Keratinocyte (primary cell): Measurements from ENCODE around the gene DGCR6L. TPM values are rescaled to one million over a fixed set of nuclear protein-coding genes. Genes with fewer than 3 reads are reported as not detected.
"Not testable (repeated sequence)": the region's sequence is repeated elsewhere in the genome, so short reads cannot be mapped to it uniquely, and the experiment has no call there.

Source experiments
- DNase-seq: peaks from one replicate; pipeline ENCODE4 v3.0.0-alpha.2; 2011; ENCODE audit warnings: low read depth, missing footprints, low spot score
- FAIRE-seq: peaks from 2 replicates; lab custom pipeline; 2011; peaks lifted over from hg19 to GRCh38; lab: Jason Lieb, UNC
- H2AFZ ChIP-seq: 2 replicates; pipeline ENCODE4 v1.6.0; 2012; ENCODE audit warnings: low read length, control low read depth, inconsistent platforms; ENCODE audit not compliant: control insufficient read depth
- H3K27ac ChIP-seq: 2 replicates; pipeline ENCODE4 v1.5.1; 2011; ENCODE audit warnings: low read length; ENCODE audit not compliant: control insufficient read depth, insufficient read depth
- H3K27me3 ChIP-seq: 3 replicates; pipeline ENCODE4 v1.6.0; 2011; ENCODE audit warnings: low read length; ENCODE audit not compliant: control insufficient read depth, insufficient read depth; ENCODE audit errors: extremely low read depth
- H3K36me3 ChIP-seq, 2 experiments: 2 replicates in 1 of 2; 3 replicates in 1 of 2; pipeline ENCODE4 v1.5.1; 2011; ENCODE audit warnings: low read length in 2 of 2, mild to moderate bottlenecking in 1 of 2; ENCODE audit not compliant: control insufficient read depth in 2 of 2, insufficient read depth in 2 of 2; ENCODE audit errors: extremely low read depth in 1 of 2
- H3K4me1 ChIP-seq: 3 replicates; pipeline ENCODE4 v1.5.1; 2011; ENCODE audit warnings: low read length; ENCODE audit not compliant: control insufficient read depth, insufficient read depth; ENCODE audit errors: extremely low read depth
- H3K4me2 ChIP-seq: 3 replicates; pipeline ENCODE4 v1.6.0; 2011; ENCODE audit warnings: low read depth, low read length; ENCODE audit not compliant: control insufficient read depth, insufficient read depth; ENCODE audit errors: extremely low read depth
- H3K4me3 ChIP-seq, 3 experiments: fragments of 200-600 bp in 1 of 3; sonication (generic) in 1 of 3; 2 replicates in 2 of 3; 3 replicates in 1 of 3; pipeline ENCODE4 v1.5.1; 2011 to 2016; ENCODE audit warnings: low read length in 3 of 3, mild to moderate bottlenecking in 3 of 3, control low read depth in 2 of 3, inconsistent platforms in 1 of 3, low read depth in 1 of 3, mixed read lengths in 1 of 3, mixed run types in 1 of 3, moderate library complexity in 1 of 3; ENCODE audit not compliant: control insufficient read depth in 2 of 3, insufficient read depth in 2 of 3; ENCODE audit errors: extremely low read depth in 1 of 3
- H3K79me2 ChIP-seq: 2 replicates; pipeline ENCODE4 v1.6.0; 2012; ENCODE audit warnings: low read length; ENCODE audit not compliant: control insufficient read depth, insufficient read depth
- H3K9ac ChIP-seq: 3 replicates; pipeline ENCODE4 v1.6.0; 2011; ENCODE audit warnings: low read length; ENCODE audit not compliant: control insufficient read depth, insufficient read depth; ENCODE audit errors: extremely low read depth
- H3K9me1 ChIP-seq: 3 replicates; pipeline ENCODE4 v1.6.0; 2011; ENCODE audit warnings: low read length; ENCODE audit not compliant: control insufficient read depth, insufficient read depth; ENCODE audit errors: extremely low read depth
- H3K9me3 ChIP-seq: 2 replicates; pipeline ENCODE4 v1.5.1; 2012; ENCODE audit warnings: low read depth, low read length; ENCODE audit not compliant: control insufficient read depth
- H4K20me1 ChIP-seq: 3 replicates; pipeline ENCODE4 v1.6.0; 2011; ENCODE audit warnings: low read length; ENCODE audit not compliant: control insufficient read depth, insufficient read depth; ENCODE audit errors: extremely low read depth
- CTCF ChIP-seq, 3 experiments: IDR thresholded peaks in 1 of 3; conservative IDR thresholded peaks in 1 of 3; optimal IDR thresholded peaks in 1 of 3; 2 replicates in 2 of 3; 3 replicates in 1 of 3; pipeline versions ENCODE3 to v1.5.1; 2011; ENCODE audit warnings: low read length in 3 of 3, mild to moderate bottlenecking in 3 of 3, moderate library complexity in 2 of 3, control low read depth in 1 of 3, inconsistent platforms in 1 of 3; ENCODE audit not compliant: insufficient read depth in 2 of 3; ENCODE audit errors: extremely low read depth in 1 of 3
- EZH2 ChIP-seq: IDR thresholded peaks from one replicate; pipeline ENCODE4 v1.6.1; 2012; ENCODE audit warnings: inconsistent platforms, mild to moderate bottlenecking, low read length, moderate library complexity
- dilution Hi-C: fragments of 300-500 bp; cut with MboI; formaldehyde crosslinking; loops from one replicate; pipeline ENCODE4 v1.7.0; 2020; ENCODE audit warnings: low sequenced_read_pairs; ENCODE audit not compliant: extremely low pct_ligation_motif_present
- polyA plus RNA-seq, 5 experiments: library from polyadenylated mRNA; depleted of rRNA in 3 of 5; stranded (reverse) in 3 of 5; stranded (forward) in 1 of 5; unstranded in 1 of 5; fragments of >200 nt; gene quantifications; 1 replicate in 1 of 5; 2 replicates in 3 of 5; 3 replicates in 1 of 5; pipeline versions ENCODE4 v1.2.1 to v1.2.3, GENCODE V29; 2011 to 2012; ENCODE audit warnings: missing spikeins in 2 of 5, low read depth in 1 of 5, low replicate concordance in 1 of 5

DGCR6L gene
- polyA plus RNA-seq, 1 donor (not counting 4 experiments of a cell fraction or from before 2014, with no cell fraction given), result 19.2 TPM

- H3K27ac ChIP-seq, H2AFZ ChIP-seq, H3K79me2 ChIP-seq, H3K4me2 ChIP-seq, H3K36me3 ChIP-seq, H4K20me1 ChIP-seq, FAIRE-seq, H3K4me1 ChIP-seq, H3K9me1 ChIP-seq, H3K27me3 ChIP-seq, H3K4me3 ChIP-seq, DNase-seq, dilution Hi-C loops, H3K9ac ChIP-seq, H3K9me3 ChIP-seq: not testable (repeated sequence)
Observed at GRCh38 chr22:20269673-20270072, 50.2 kb downstream of the DGCR6L start.

GRCh38 chr22:20269201-20269600 lies 50.7 kb downstream of the DGCR6L start:
- dilution Hi-C loops, FAIRE-seq: not testable (repeated sequence)

GRCh38 chr22:20268279-20269012 lies 51.4 kb downstream of the DGCR6L start, which contains the start of gene RTN4R:
TSS of gene RTN4R (minus strand) at chr22:20268318. CDS start at chr22:20268092, 226 bp downstream.
- no peak for FAIRE-seq
- peak within 1 kb of the TSS; percentile 47 for H3K9ac ChIP-seq
- H3K27me3 ChIP-seq, result no peaks in the 10 kb centered on the region
- DNase-seq, result no peak
- H2AFZ ChIP-seq, result peak within 1 kb of the TSS; percentile 33
- H3K9me3 ChIP-seq, result no peaks in the 10 kb centered on the region
- dilution Hi-C loops, result no loop called here
- no peaks in the 10 kb centered on the region for H3K36me3 ChIP-seq
- H3K79me2 ChIP-seq, result peaks cover 6% of the 10 kb centered on the region
- TF ChIP-seq EZH2 (no peak), CTCF (optimal IDR thresholded peaks at IDR 0.05 in 1 of 3, IDR thresholded peaks at IDR 0.05 in 1 of 3, conservative IDR thresholded peaks at IDR 0.05 in 1 of 3; ENCODE audit: extremely low read depth in 1 of 3, insufficient read depth in 2 of 3, low read length in 3 of 3) (peak in 2 of 3 experiments; percentile 58 to 74)
- peak within 1 kb of the TSS; percentile 74 for H3K4me2 ChIP-seq
- no peak within 1 kb of the TSS for H3K27ac ChIP-seq
- peak within 1 kb of the TSS; percentile 46 to 73 (median 68) for H3K4me3 ChIP-seq
- H4K20me1 ChIP-seq, result no peaks in the 10 kb centered on the region
- no peaks in the 10 kb centered on the region for H3K9me1 ChIP-seq
- H3K4me1 ChIP-seq, result peaks cover 5% of the 10 kb centered on the region

More at GRCh38 chr22:20269201-20269600, 50.7 kb downstream of the DGCR6L start:
- DNase-seq, H3K79me2 ChIP-seq, H4K20me1 ChIP-seq, H3K4me2 ChIP-seq, H2AFZ ChIP-seq, H3K9me1 ChIP-seq, H3K4me3 ChIP-seq, H3K9me3 ChIP-seq, H3K27ac ChIP-seq, H3K36me3 ChIP-seq, H3K4me1 ChIP-seq, H3K27me3 ChIP-seq, H3K9ac ChIP-seq: not testable (repeated sequence)
